Astrocyte (in vitro differentiated cells and primary cell): Measurements from ENCODE around the gene NIPAL3.

Experiments used
- EZH2 ChIP-seq: IDR thresholded peaks from 2 replicates; pipeline ENCODE4 v1.6.1; 2012; ENCODE audit warnings: mild to moderate bottlenecking, low read length, inconsistent platforms; ENCODE audit not compliant: insufficient read depth
- TF ChIP-seq, protein P1 (sequence below): IDR thresholded peaks from 2 replicates; pipeline ENCODE4 v1.5.1; 2011; ENCODE audit warnings: low read depth, mild to moderate bottlenecking, inconsistent platforms, low read length, moderate library complexity; ENCODE audit not compliant: insufficient read depth

DNA sequence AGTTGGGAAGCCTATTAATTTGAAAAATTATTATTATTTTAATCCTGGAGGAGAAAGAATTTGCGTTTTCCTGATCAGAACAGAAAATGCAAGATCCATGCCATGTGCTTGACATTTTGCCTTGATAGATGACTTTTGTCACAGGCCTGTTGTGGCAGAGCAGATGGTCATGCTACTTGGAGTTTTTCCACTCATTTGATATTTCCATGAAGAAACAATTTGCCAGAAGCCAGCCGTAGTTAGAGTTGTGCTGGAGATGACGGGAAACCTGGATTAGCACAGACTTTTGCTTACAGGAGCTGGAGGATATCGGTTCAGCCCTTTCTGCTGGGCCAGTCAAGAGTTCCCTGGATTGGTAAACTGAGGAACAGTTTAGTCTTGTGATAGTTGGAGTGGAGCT, 90.2 kb downstream of the NIPAL3 start:
- no peak for TF ChIP-seq EZH2
- TF ChIP-seq, protein P1, sequence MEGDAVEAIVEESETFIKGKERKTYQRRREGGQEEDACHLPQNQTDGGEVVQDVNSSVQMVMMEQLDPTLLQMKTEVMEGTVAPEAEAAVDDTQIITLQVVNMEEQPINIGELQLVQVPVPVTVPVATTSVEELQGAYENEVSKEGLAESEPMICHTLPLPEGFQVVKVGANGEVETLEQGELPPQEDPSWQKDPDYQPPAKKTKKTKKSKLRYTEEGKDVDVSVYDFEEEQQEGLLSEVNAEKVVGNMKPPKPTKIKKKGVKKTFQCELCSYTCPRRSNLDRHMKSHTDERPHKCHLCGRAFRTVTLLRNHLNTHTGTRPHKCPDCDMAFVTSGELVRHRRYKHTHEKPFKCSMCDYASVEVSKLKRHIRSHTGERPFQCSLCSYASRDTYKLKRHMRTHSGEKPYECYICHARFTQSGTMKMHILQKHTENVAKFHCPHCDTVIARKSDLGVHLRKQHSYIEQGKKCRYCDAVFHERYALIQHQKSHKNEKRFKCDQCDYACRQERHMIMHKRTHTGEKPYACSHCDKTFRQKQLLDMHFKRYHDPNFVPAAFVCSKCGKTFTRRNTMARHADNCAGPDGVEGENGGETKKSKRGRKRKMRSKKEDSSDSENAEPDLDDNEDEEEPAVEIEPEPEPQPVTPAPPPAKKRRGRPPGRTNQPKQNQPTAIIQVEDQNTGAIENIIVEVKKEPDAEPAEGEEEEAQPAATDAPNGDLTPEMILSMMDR: no peak
